Progenitor cell of endocrine pancreas (in vitro differentiated cells): ENCODE measurements around the gene DNAJC27. TPM values are rescaled to one million over a fixed set of nuclear protein-coding genes. Genes with fewer than 3 reads are reported as not detected.

Experiments
- DNase-seq: peaks from one replicate; pipeline ENCODE4 v3.0.0; 2021; ENCODE audit warnings: low spot score; ENCODE audit not compliant: unreplicated experiment
- H3K27ac Mint-ChIP-seq: 2 replicates; pipeline ENCODE4 v1.8.0; 2021; ENCODE audit warnings: mild to moderate bottlenecking, moderate library complexity, mixed read lengths
- H3K27me3 Mint-ChIP-seq: 2 replicates; pipeline ENCODE4 v1.8.0; 2021; ENCODE audit warnings: mixed read lengths
- H3K36me3 Mint-ChIP-seq: 2 replicates; pipeline ENCODE4 v1.8.0; 2022; ENCODE audit warnings: mixed read lengths; ENCODE audit not compliant: insufficient read depth
- H3K4me1 Mint-ChIP-seq: 2 replicates; pipeline ENCODE4 v1.8.0; 2021; ENCODE audit warnings: low read depth, mixed read lengths
- H3K4me3 Mint-ChIP-seq: 2 replicates; pipeline ENCODE4 v1.8.0; 2021; ENCODE audit warnings: low read depth, mild to moderate bottlenecking, moderate library complexity, mixed read lengths
- H3K9me3 Mint-ChIP-seq: 2 replicates; pipeline ENCODE4 v1.8.0; 2021; ENCODE audit warnings: low read depth, mixed read lengths
- CTCF ChIP-seq: fragments of 200-600 bp; sonication (generic); IDR thresholded peaks from one replicate; pipeline ENCODE4 v1.5.0; 2021; ENCODE audit warnings: antibody characterized with exemption, mild to moderate bottlenecking; ENCODE audit not compliant: unreplicated experiment
- total RNA-seq: library from RNA; stranded (reverse); gene quantifications from 2 replicates; pipeline ENCODE4 v1.2.1, GENCODE V29; 2021

The DNAJC27 gene
- total RNA-seq, 1 donor from 2014 or later = 11.3 TPM

- no peak overlapping the region for H3K27ac Mint-ChIP-seq
- peaks cover under 1% of the 10 kb centered on the region for H3K27me3 Mint-ChIP-seq
- H3K4me1 Mint-ChIP-seq = no peaks in the 10 kb centered on the region
- TF ChIP-seq CTCF = no peak
- H3K36me3 Mint-ChIP-seq = peaks cover 9% of the 10 kb centered on the region
- H3K4me3 Mint-ChIP-seq = no peak overlapping the region
- H3K9me3 Mint-ChIP-seq = no peaks in the 10 kb centered on the region
- no peak for DNase-seq
Observed at GRCh38 chr2:24912523-24912922, 59.2 kb downstream of the DNAJC27 start.

GRCh38 chr2:24910245-24910644, 61.5 kb downstream of the DNAJC27 start:
- no peaks in the 10 kb centered on the region for H3K27me3 Mint-ChIP-seq
- H3K36me3 Mint-ChIP-seq = peaks cover 11% of the 10 kb centered on the region
- H3K4me3 Mint-ChIP-seq = no peak overlapping the region
- no peaks in the 10 kb centered on the region for H3K9me3 Mint-ChIP-seq
- no peaks in the 10 kb centered on the region for H3K4me1 Mint-ChIP-seq
- no peak for DNase-seq
- no peak for TF ChIP-seq CTCF
- no peak overlapping the region for H3K27ac Mint-ChIP-seq

GRCh38 chr2:24909555-24910177, 62.1 kb downstream of the DNAJC27 start:
- Mint-ChIP-seq H3K9me3 (no peaks in the 10 kb centered on the region), H3K36me3 (peaks cover 12% of the 10 kb centered on the region), H3K4me3 (no peak overlapping the region), H3K27me3 (no peaks in the 10 kb centered on the region), H3K4me1 (no peaks in the 10 kb centered on the region), H3K27ac (no peak overlapping the region)
- TF ChIP-seq CTCF = no peak
- DNase-seq = no peak

- peaks cover 12% of the 10 kb centered on the region for H3K36me3 Mint-ChIP-seq
- no peak overlapping the region for H3K27ac Mint-ChIP-seq
- DNase-seq = no peak
- no peak overlapping the region for H3K4me3 Mint-ChIP-seq
- H3K4me1 Mint-ChIP-seq = no peaks in the 10 kb centered on the region
- H3K9me3 Mint-ChIP-seq = no peaks in the 10 kb centered on the region
- H3K27me3 Mint-ChIP-seq = no peaks in the 10 kb centered on the region
- TF ChIP-seq CTCF = no peak
Observed at GRCh38 chr2:24908461-24908901, 63.3 kb downstream of the DNAJC27 start.

GRCh38 chr2:24907116-24907515, 64.6 kb downstream of the DNAJC27 start:
- Mint-ChIP-seq H3K27me3 (no peaks in the 10 kb centered on the region), H3K4me3 (no peak overlapping the region), H3K9me3 (no peaks in the 10 kb centered on the region), H3K4me1 (no peaks in the 10 kb centered on the region), H3K36me3 (peaks cover 18% of the 10 kb centered on the region), H3K27ac (no peak overlapping the region)
- no peak for DNase-seq
- TF ChIP-seq CTCF = no peak
